KMS-11 (cell line): ENCODE data around the gene LPO.

Experiments used
- H2AFZ ChIP-seq: fragments of 200-600 bp; sonication (generic); 2 replicates; pipeline ENCODE4 v1.6.1; 2016; ENCODE audit warnings: antibody characterized with exemption, mixed run types, low read depth
- H3K27ac ChIP-seq: fragments of 200-600 bp; sonication (generic); 2 replicates; pipeline ENCODE4 v1.6.1; 2016; ENCODE audit warnings: mild to moderate bottlenecking, mixed run types
- H3K27me3 ChIP-seq: fragments of 200-600 bp; sonication (generic); 2 replicates; pipeline ENCODE4 v1.6.1; 2017; ENCODE audit warnings: mild to moderate bottlenecking, low read depth, mixed run types, moderate library complexity; ENCODE audit not compliant: insufficient read depth
- H3K36me3 ChIP-seq: fragments of 200-600 bp; sonication (generic); 2 replicates; pipeline ENCODE4 v1.6.1; 2017; ENCODE audit warnings: mild to moderate bottlenecking, mixed run types; ENCODE audit not compliant: insufficient read depth
- H3K4me1 ChIP-seq: fragments of 200-600 bp; sonication (generic); 2 replicates; pipeline ENCODE4 v1.6.1; 2016; ENCODE audit warnings: mild to moderate bottlenecking, low read depth, mixed run types; ENCODE audit not compliant: poor library complexity, severe bottlenecking
- H3K4me2 ChIP-seq: fragments of 200-600 bp; sonication (generic); 2 replicates; pipeline ENCODE4 v1.7.0; 2016; ENCODE audit warnings: mild to moderate bottlenecking, mixed run types
- H3K4me3 ChIP-seq: fragments of 200-600 bp; sonication (generic); IDR thresholded peaks from 2 replicates; pipeline ENCODE4 v1.6.1; 2017; ENCODE audit warnings: low read depth, low read length, mixed read lengths; ENCODE audit not compliant: insufficient read depth
- H3K79me2 ChIP-seq: fragments of 200-600 bp; sonication (generic); 2 replicates; pipeline ENCODE4 v1.6.1; 2016; ENCODE audit warnings: low read depth, mixed run types; ENCODE audit not compliant: insufficient read depth
- H3K9ac ChIP-seq: fragments of 200-600 bp; sonication (generic); 2 replicates; pipeline ENCODE4 v1.6.1; 2016; ENCODE audit warnings: mild to moderate bottlenecking, mixed run types
- H4K20me1 ChIP-seq: fragments of 200-600 bp; sonication (generic); 2 replicates; pipeline ENCODE4 v1.6.1; 2016; ENCODE audit warnings: mild to moderate bottlenecking, mixed run types; ENCODE audit not compliant: insufficient read depth
- CTCF ChIP-seq: fragments of 200-600 bp; sonication (generic); conservative IDR thresholded peaks from 2 replicates; pipeline ENCODE4 v1.6.1; 2017; ENCODE audit warnings: low read depth, mild to moderate bottlenecking, antibody characterized with exemption, low read length, moderate library complexity, mixed read lengths

The LPO gene

GRCh38 chr17:58279736-58280479 is 41.5 kb downstream of the LPO start:
- Histone ChIP-seq H2AFZ (no peak overlapping the region), H3K4me2 (no peak overlapping the region), H3K36me3 (no peaks in the 10 kb centered on the region), H3K27me3 (no peaks in the 10 kb centered on the region), H3K27ac (no peak overlapping the region), H4K20me1 (no peaks in the 10 kb centered on the region), H3K9ac (no peak overlapping the region), H3K4me3 (no peak overlapping the region), H3K79me2 (no peaks in the 10 kb centered on the region), H3K4me1 (no peaks in the 10 kb centered on the region)
- TF ChIP-seq CTCF = no peak

- Histone ChIP-seq H3K9ac (no peak within 1 kb of the TSS), H3K4me2 (no peak within 1 kb of the TSS), H3K27me3 (no peaks in the 10 kb centered on the region), H3K4me3 (no peak within 1 kb of the TSS), H3K4me1 (no peaks in the 10 kb centered on the region), H4K20me1 (no peaks in the 10 kb centered on the region), H3K27ac (no peak within 1 kb of the TSS), H2AFZ (no peak within 1 kb of the TSS), H3K79me2 (no peaks in the 10 kb centered on the region), H3K36me3 (no peaks in the 10 kb centered on the region)
- no peak for TF ChIP-seq CTCF
Measured at GRCh38 chr17:58280480-58281217, 42.3 kb downstream of the LPO start, which contains the start of gene MPO. Gene MPO (minus strand): TSS chr17:58280935. CDS start chr17:58280758, 177 bp downstream.

- no peak overlapping the region for H3K4me2 ChIP-seq
- TF ChIP-seq CTCF = no peak
- H3K36me3 ChIP-seq = no peaks in the 10 kb centered on the region
- H4K20me1 ChIP-seq = no peaks in the 10 kb centered on the region
- no peak overlapping the region for H3K27ac ChIP-seq
- no peak overlapping the region for H3K4me3 ChIP-seq
- H3K79me2 ChIP-seq = no peaks in the 10 kb centered on the region
- H2AFZ ChIP-seq = no peak overlapping the region
- H3K9ac ChIP-seq = no peak overlapping the region
- no peaks in the 10 kb centered on the region for H3K27me3 ChIP-seq
- no peaks in the 10 kb centered on the region for H3K4me1 ChIP-seq
Measured at GRCh38 chr17:58281511-58282011, 43.2 kb downstream of the LPO start.

GRCh38 chr17:58282442-58282841 is 44.1 kb downstream of the LPO start:
- Histone ChIP-seq H3K4me3 (no peak overlapping the region), H3K27me3 (no peaks in the 10 kb centered on the region), H3K36me3 (no peaks in the 10 kb centered on the region), H3K9ac (no peak overlapping the region), H3K4me1 (no peaks in the 10 kb centered on the region), H2AFZ (no peak overlapping the region), H3K79me2 (no peaks in the 10 kb centered on the region), H3K27ac (no peak overlapping the region), H4K20me1 (no peaks in the 10 kb centered on the region), H3K4me2 (no peak overlapping the region)
- no peak for TF ChIP-seq CTCF
